Stimulated activated naive CD8-positive, alpha-beta T cell treated with anti-CD3 and anti-CD28 coated beads, Interleukin-15, Interleukin-2, amounts not matched to agents 100 ng/mL and 50 ng/mL, for 24 hours (primary cell): ENCODE data around the gene LY6G5C.

ENCODE experiments used
- H3K27ac Mint-ChIP-seq: one replicate; pipeline ENCODE4 v1.8.0; 2021; ENCODE audit warnings: mild to moderate bottlenecking, mixed read lengths
- H3K27me3 Mint-ChIP-seq: one replicate; pipeline ENCODE4 v1.8.0; 2021; ENCODE audit warnings: mixed read lengths
- H3K36me3 Mint-ChIP-seq: one replicate; pipeline ENCODE4 v1.8.0; 2021; ENCODE audit warnings: low read depth, mixed read lengths
- H3K4me1 Mint-ChIP-seq: one replicate; pipeline ENCODE4 v1.8.0; 2021; ENCODE audit warnings: low read depth, mixed read lengths
- H3K4me3 Mint-ChIP-seq: one replicate; pipeline ENCODE4 v1.8.0; 2021; ENCODE audit warnings: mild to moderate bottlenecking, mixed read lengths
- H3K9me3 Mint-ChIP-seq: one replicate; pipeline ENCODE4 v1.8.0; 2021; ENCODE audit warnings: mixed read lengths

The LY6G5C gene

DNA sequence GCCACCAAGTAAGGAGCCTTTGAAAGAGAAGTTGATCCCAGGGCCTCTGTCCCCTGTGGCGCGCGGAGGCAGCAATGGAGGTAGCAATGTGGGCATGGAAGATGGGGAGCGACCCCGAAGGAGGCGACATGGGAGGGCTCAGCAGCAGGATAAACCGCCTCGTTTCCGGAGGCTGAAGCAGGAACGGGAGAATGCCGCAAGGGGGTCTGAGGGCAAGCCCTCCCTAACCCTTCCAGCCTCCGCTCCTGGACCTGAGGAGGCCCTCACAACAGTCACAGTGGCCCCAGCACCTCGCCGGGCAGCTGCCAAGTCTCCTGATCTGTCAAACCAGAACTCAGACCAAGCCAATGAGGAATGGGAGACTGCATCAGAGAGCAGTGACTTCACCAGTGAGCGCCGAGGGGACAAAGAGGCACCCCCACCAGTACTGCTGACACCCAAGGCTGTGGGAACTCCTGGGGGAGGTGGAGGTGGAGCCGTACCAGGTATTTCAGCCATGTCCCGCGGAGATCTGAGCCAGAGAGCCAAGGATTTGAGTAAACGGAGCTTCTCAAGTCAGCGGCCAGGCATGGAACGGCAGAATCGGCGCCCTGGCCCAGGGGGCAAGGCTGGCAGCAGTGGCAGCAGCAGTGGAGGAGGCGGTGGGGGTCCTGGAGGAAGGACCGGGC is 48.5 kb downstream of the LY6G5C start:
- Mint-ChIP-seq H3K36me3 (peaks cover 88% of the 10 kb centered on the region), H3K9me3 (no peaks in the 10 kb centered on the region), H3K4me3 (no peak overlapping the region), H3K4me1 (peaks cover 2% of the 10 kb centered on the region), H3K27ac (no peak overlapping the region), H3K27me3 (no peaks in the 10 kb centered on the region)

DNA sequence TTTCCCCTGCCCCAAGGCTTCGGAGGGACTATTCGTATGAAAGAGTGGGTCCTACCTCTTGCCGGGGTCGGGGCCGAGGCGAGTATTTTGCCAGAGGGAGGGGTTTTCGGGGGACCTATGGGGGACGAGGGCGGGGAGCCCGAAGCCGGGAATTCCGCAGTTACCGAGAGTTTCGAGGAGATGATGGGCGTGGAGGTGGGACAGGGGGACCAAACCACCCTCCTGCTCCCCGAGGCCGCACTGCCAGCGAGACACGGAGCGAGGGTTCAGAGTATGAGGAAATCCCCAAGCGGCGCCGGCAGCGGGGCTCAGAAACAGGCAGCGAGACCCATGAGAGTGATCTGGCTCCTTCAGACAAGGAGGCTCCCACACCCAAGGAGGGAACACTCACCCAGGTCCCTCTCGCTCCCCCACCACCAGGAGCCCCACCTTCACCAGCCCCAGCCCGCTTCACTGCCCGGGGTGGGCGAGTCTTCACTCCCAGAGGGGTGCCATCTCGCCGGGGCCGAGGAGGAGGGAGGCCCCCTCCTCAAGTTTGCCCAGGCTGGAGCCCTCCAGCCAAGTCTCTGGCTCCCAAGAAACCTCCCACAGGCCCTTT is 49.1 kb downstream of the LY6G5C start:
- Mint-ChIP-seq H3K4me1 (peaks cover 2% of the 10 kb centered on the region), H3K27me3 (no peaks in the 10 kb centered on the region), H3K36me3 (peaks cover 88% of the 10 kb centered on the region), H3K9me3 (no peaks in the 10 kb centered on the region), H3K27ac (no peak overlapping the region), H3K4me3 (no peak overlapping the region)

DNA sequence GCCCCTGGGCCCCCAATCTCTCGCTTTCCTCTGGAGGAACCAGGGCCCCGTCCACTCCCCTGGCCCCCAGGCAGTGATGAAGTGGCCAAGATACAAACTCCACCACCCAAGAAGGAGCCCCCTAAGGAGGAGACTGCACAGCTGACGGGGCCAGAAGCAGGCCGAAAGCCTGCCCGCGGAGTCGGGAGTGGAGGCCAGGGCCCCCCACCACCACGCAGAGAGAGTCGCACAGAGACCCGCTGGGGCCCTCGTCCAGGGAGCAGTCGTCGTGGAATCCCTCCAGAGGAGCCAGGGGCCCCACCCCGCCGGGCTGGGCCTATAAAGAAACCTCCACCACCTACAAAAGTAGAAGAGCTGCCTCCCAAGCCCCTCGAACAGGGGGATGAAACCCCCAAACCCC is 49.7 kb downstream of the LY6G5C start:
- H3K4me1 Mint-ChIP-seq: peaks cover 2% of the 10 kb centered on the region
- no peaks in the 10 kb centered on the region for H3K27me3 Mint-ChIP-seq
- peaks cover 88% of the 10 kb centered on the region for H3K36me3 Mint-ChIP-seq
- H3K9me3 Mint-ChIP-seq: no peaks in the 10 kb centered on the region
- no peak overlapping the region for H3K27ac Mint-ChIP-seq
- no peak overlapping the region for H3K4me3 Mint-ChIP-seq

- Mint-ChIP-seq H3K27me3 (no peaks in the 10 kb centered on the region), H3K4me3 (no peak overlapping the region), H3K9me3 (no peaks in the 10 kb centered on the region), H3K4me1 (peaks cover 2% of the 10 kb centered on the region), H3K27ac (no peak overlapping the region), H3K36me3 (peaks cover 89% of the 10 kb centered on the region)
Observed at GRCh38 chr6:31630177-31630934, 50.5 kb downstream of the LY6G5C start.

DNA sequence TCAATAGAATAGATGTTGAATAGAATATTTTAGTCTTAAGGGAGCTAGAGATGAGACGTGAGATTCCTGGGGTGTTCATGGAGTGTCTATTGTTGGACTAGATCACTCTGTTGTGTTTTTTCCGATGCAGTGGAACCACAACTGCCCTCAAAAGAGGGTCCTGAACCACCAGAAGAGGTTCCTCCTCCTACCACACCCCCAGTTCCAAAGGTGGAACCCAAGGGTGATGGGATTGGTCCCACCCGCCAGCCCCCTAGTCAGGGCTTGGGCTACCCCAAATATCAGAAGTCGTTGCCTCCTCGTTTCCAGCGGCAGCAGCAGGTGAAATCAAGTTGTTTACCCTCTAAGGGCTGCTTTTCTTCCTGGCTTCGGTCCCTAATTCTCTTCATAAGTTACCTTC is 51.9 kb downstream of the LY6G5C start:
- H3K36me3 Mint-ChIP-seq: peaks cover 94% of the 10 kb centered on the region
- no peak overlapping the region for H3K4me3 Mint-ChIP-seq
- H3K4me1 Mint-ChIP-seq: peaks cover 2% of the 10 kb centered on the region
- H3K27ac Mint-ChIP-seq: no peak overlapping the region
- H3K9me3 Mint-ChIP-seq: no peaks in the 10 kb centered on the region
- H3K27me3 Mint-ChIP-seq: no peaks in the 10 kb centered on the region

DNA sequence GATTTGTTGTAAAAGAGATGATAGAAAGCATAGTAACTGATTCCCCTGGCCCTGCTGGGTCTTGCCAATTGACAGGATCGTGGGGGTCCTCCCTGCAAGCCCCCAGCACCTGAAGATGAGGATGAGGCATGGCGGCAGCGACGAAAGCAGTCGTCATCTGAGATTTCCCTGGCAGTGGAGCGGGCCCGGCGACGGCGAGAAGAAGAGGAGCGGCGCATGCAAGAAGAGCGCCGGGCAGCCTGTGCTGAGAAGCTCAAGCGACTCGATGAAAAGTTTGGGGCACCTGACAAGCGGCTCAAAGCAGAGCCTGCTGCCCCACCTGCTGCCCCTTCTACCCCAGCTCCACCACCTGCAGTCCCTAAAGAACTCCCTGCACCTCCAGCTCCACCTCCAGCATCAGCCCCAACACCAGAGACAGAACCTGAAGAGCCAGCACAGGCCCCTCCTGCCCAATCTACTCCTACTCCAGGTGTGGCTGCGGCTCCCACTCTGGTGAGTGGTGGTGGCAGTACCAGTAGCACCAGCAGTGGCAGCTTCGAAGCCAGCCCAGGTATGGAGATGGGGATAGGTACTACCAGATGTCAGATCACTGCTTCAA is 53.1 kb downstream of the LY6G5C start:
- H3K27ac Mint-ChIP-seq: no peak overlapping the region
- no peaks in the 10 kb centered on the region for H3K9me3 Mint-ChIP-seq
- H3K4me1 Mint-ChIP-seq: peaks cover 3% of the 10 kb centered on the region
- no peaks in the 10 kb centered on the region for H3K27me3 Mint-ChIP-seq
- H3K36me3 Mint-ChIP-seq: peaks cover 92% of the 10 kb centered on the region
- no peak overlapping the region for H3K4me3 Mint-ChIP-seq

DNA sequence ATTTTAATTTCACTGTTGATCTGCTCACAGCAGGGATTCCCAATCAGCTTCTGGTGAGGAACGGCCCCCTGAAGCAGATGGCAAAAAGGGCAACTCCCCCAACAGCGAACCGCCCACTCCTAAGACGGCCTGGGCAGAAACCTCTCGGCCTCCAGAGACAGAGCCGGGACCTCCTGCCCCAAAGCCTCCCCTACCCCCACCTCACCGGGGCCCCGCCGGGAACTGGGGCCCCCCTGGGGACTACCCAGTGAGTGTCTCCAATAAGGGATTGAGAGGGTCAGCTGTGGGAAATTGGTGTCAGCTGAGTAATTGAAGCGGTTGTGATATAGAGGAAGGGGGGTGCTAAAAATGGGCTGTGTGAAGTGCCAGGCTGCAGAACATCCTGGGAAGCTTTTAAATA is 53.9 kb downstream of the LY6G5C start:
- no peaks in the 10 kb centered on the region for H3K9me3 Mint-ChIP-seq
- no peak overlapping the region for H3K4me3 Mint-ChIP-seq
- no peaks in the 10 kb centered on the region for H3K27me3 Mint-ChIP-seq
- H3K27ac Mint-ChIP-seq: peak overlapping the region; percentile 19
- peaks cover 12% of the 10 kb centered on the region for H3K4me1 Mint-ChIP-seq
- peaks cover 92% of the 10 kb centered on the region for H3K36me3 Mint-ChIP-seq
